Right lobe of liver (tissue), 6 donors: ENCODE data around the gene TNFSF13. TPM values are rescaled to one million over a fixed set of nuclear protein-coding genes. Genes with fewer than 3 reads are reported as not detected.

Experiments used
- ATAC-seq, 4 donors: fragments of 200-7000 bp; cut with Tn5 transposase; one replicate each; pipeline ENCODE4 v1.9.1; 2020; ENCODE audit warnings: mild to moderate bottlenecking in 4 of 4, moderate library complexity in 4 of 4
- DNase-seq, 3 donors: peaks; one replicate each; pipeline ENCODE4 v3.0.0-alpha.2; 2020
- H3K27ac ChIP-seq, 3 donors: fragments of 200-600 bp; one replicate each; pipeline ENCODE4 v1.8.0; 2022
- H3K27me3 ChIP-seq, 2 donors: fragments of 200-600 bp; one replicate each; pipeline ENCODE4 v1.8.0; 2022
- H3K36me3 ChIP-seq, 4 donors: fragments of 200-600 bp; sonication (generic) in 1 of 4; one replicate each; pipeline versions ENCODE4 v1.5.1 to v1.8.0; 2017 to 2022; ENCODE audit warnings: control low read depth in 1 of 4
- H3K4me1 ChIP-seq, 4 donors: fragments of 200-600 bp; sonication (generic) in 1 of 4; one replicate each; pipeline versions ENCODE4 v1.5.1 to v1.8.0; 2017 to 2022; ENCODE audit warnings: control low read depth in 1 of 4
- H3K4me3 ChIP-seq, 3 donors: fragments of 200-600 bp; one replicate each; pipeline ENCODE4 v1.8.0; 2022
- H3K9me3 ChIP-seq, 4 donors: fragments of 200-600 bp; sonication (generic) in 1 of 4; one replicate each; pipeline versions ENCODE4 v1.5.1 to v1.8.0; 2017 to 2022; ENCODE audit warnings: control low read depth in 1 of 4
- POLR2A ChIP-seq: fragments of 450-650 bp; IDR thresholded peaks from one replicate; pipeline ENCODE4 v1.6.1; 2017; ENCODE audit warnings: antibody characterized with exemption, mild to moderate bottlenecking
- whole genome bisulfite sequencing: methylation state at CpG from one replicate; pipeline ENCODE4 v1.1.6; 2018; ENCODE audit warnings: low coverage, low lambda C conversion rate; ENCODE audit not compliant: insufficient coverage; ENCODE audit errors: missing lambda C conversion rate; 5-methylcytosine and 5-hydroxymethylcytosine counted together
- intact Hi-C, 2 donors: fragments of 100-400 bp; cut with DNase I; formaldehyde crosslinking; loops; one replicate each; pipeline versions ENCODE4 v1.11.2 to v1.14.1; 2022
- total RNA-seq, 6 experiments: library from RNA; depleted of rRNA in 2 of 6; stranded (reverse); fragments of >200 nt in 2 of 6; fragmentation: NEBNext Ultra II Directional in 3 of 6; extraction: Animal tissue kit (Norgen Biotek cat#: 25700) in 3 of 6; gene quantifications; one replicate each; pipeline versions ENCODE4 v1.1.0 to v1.2.4, GENCODE V29; 2016 to 2023
- TF ChIP-seq, protein P1 (sequence below), 4 donors: fragments of 200-600 bp in 3 of 4; fragments of 450-650 bp in 1 of 4; IDR thresholded peaks; one replicate each; pipeline versions ENCODE4 v1.5.1 to v1.8.0; 2016 to 2022; ENCODE audit warnings: antibody characterized with exemption in 4 of 4, mild to moderate bottlenecking in 2 of 4
- donor health status: DM: no; HTN: yes; CAD: no.
- donor health status: DM: no; HTN: no; CAD: no.
- donor health status: DM: no; HTN: no; CAD: no.
- donor health status: DM: no; HTN: yes; CAD: no.
- donor health status: DM: no; HTN: yes; CAD: no.

TNFSF13 gene
- total RNA-seq, 6 experiments from 2014 or later: 4.3 to 13.0 (median 6.2) TPM

DNA sequence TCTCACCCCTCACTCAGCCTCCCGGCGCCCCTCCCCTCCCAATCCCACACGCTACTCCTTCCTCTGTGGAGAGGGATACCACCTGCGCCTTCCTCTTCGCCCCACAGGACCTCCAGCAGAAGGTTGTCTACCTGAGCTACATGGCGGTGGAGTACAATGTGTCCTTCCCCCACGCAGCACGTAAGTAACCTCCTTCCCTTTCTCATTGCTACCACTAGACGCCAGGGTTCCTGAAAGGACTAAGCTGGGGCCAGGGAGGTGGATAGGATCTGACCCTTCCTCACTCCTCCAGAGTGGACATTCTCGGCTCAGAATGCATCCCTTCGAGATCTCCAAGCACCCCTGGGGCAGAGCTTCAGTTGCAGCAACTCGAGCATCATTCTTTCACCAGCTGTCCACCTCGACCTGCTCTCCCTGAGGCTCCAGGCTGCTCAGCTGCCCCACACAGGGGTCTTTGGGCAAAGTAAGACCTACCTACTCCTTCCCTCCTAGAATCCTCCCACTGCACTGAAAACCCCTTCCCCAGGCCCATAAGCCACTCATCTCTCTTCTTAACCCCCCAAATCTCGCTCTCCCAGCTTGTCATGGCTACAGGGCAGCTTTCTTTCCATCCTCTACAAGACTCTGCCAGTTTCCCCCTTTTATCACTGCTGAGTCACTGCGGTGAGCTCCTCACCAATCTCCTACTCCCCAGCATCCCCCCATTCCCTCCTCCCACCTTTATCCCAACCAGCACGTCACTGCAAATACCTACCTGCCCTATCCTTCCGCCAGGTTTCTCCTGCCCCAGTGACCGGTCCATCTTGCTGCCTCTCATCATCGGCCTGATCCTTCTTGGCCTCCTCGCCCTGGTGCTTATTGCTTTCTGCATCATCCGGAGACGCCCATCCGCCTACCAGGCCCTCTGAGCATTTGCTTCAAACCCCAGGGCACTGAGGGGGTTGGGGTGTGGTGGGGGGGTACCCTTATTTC lies 22.3 kb downstream of the TNFSF13 start:
- Histone ChIP-seq H3K9me3 (no peaks in the 10 kb centered on the region), H3K27ac (peak overlapping the region; percentile 10 to 94 (median 74)), H3K36me3 (peaks cover 13 to 31% (median 25%) of the 10 kb centered on the region in 4 donors), H3K4me3 (peak overlapping the region; percentile 19 to 45 (median 37)), H3K4me1 (peaks cover 0 to 54% (median 21%) of the 10 kb centered on the region in 4 donors), H3K27me3 (no peaks in the 10 kb centered on the region)
- 73% methylated on average over 15 of the region's 23 CpGs for WGBS
- ATAC-seq: no peak
- intact Hi-C loops: no loop called here
- no peak for TF ChIP-seq POLR2A
- TF ChIP-seq, protein P1, sequence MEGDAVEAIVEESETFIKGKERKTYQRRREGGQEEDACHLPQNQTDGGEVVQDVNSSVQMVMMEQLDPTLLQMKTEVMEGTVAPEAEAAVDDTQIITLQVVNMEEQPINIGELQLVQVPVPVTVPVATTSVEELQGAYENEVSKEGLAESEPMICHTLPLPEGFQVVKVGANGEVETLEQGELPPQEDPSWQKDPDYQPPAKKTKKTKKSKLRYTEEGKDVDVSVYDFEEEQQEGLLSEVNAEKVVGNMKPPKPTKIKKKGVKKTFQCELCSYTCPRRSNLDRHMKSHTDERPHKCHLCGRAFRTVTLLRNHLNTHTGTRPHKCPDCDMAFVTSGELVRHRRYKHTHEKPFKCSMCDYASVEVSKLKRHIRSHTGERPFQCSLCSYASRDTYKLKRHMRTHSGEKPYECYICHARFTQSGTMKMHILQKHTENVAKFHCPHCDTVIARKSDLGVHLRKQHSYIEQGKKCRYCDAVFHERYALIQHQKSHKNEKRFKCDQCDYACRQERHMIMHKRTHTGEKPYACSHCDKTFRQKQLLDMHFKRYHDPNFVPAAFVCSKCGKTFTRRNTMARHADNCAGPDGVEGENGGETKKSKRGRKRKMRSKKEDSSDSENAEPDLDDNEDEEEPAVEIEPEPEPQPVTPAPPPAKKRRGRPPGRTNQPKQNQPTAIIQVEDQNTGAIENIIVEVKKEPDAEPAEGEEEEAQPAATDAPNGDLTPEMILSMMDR (IDR thresholded peaks at IDR 0.05): no peak
- DNase-seq: peak in 1 of 3 donors; percentile 46

DNA sequence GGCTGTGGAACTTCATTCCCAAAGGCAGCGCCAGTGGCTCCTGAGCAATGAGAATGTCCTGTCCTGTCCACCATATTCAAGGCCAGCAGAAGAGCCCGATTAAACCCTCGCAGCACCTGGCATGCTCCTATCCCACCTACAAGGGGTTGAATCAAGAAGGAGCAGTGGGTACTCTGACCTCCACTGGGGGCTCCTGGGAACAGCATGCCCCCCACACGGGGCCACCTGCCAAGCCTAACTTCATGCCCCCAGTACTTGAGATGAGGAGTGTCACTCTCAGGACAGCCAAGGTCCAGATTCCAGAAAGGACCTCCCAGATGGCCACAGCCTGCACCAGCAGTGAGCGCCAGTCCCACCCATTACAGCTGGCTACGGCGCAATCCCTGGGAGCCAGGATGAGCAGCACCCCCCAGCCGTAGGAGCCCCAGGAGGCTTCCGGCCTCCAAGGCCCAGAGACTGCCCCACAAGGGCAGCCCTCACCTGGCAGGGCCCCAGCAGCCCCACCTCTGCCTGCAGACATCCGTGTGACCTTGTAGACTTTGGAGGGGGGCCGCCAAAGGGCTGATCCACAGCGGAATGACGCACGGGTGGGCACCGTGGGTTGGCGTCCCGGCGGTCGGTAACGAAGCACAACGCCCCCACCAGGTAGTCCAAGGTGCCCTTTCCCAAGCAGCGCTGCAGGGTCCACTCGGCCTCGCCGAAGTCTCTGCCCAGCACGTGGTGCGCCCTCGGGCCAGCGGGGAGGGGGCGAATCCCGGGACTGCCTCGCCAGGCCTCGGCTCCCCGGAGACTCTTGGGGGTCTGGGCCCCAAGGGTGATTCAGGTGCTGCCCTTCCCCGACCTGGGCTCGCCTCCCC lies 24.1 kb downstream of the TNFSF13 start:
- H3K27ac ChIP-seq: peak overlapping the region; percentile 93 to 96 (median 96)
- peak overlapping the region; percentile 68 to 78 (median 76) for H3K4me3 ChIP-seq
- H3K4me1 ChIP-seq: peaks cover 0 to 37% (median 16%) of the 10 kb centered on the region in 4 donors
- no peaks in the 10 kb centered on the region for H3K27me3 ChIP-seq
- DNase-seq: peak in 1 of 3 donors; percentile 69
- H3K36me3 ChIP-seq: peaks cover 5 to 20% (median 9%) of the 10 kb centered on the region in 4 donors
- H3K9me3 ChIP-seq: no peaks in the 10 kb centered on the region
- 75% methylated on average over 6 of the region's 36 CpGs for WGBS
- no peak for ATAC-seq
- intact Hi-C loops: no loop called here
- TF ChIP-seq POLR2A: no peak
- TF ChIP-seq, protein P1 (IDR thresholded peaks at IDR 0.05): no peak

DNA sequence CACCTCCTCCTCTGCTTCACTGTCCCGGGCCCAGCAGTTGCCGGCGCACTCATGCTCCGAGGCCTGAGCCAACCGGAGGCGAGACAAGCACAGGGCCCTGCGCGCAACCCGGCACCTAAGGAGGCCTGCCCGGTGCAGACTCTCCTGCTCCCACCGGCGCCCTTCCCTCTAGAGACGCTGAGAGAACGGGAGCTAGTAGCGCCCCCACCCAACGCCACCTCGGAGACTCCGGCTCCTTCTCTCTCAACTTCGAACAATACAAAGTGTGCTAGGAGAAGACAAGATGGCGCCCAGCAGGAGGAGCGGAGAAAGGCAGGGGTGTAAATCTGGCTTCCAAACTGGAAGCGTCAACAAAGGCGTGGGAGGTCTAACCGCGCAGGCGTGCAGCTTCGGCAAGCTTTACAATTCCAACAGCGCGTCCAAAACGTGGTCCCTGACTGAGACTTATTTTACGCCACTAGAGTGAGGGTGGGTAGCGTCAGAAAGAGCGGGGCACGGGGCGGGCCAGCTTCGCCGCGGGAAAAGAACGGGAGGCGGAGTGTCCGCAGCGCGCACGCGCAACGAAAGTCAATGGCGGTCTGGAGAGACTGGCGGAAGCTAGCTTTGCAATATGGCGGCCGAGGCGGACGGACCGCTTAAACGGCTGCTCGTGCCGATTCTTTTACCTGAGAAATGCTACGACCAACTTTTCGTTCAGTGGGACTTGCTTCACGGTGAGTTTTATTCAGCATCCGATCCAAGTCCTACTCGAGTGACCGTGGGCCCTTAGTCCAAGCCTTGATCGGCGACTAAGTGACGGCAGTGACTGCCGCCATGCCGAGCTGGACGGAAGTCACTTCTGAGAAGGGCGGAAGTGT lies 24.9 kb downstream of the TNFSF13 start, which contains the start of gene MPDU1:
TSS of gene MPDU1 (plus strand) at position 600 of the 857 bp plus-strand sequence. CDS start at position 611, 11 bp downstream.
- peaks cover 0 to 34% (median 14%) of the 10 kb centered on the region in 4 donors for H3K4me1 ChIP-seq

More for the DNA sequence above, 24.9 kb downstream of the TNFSF13 start, which contains the start of gene MPDU1:
- H3K4me3 ChIP-seq: peak within 1 kb of the TSS; percentile 68 to 78 (median 76)
- H3K27me3 ChIP-seq: no peaks in the 10 kb centered on the region
- peak; percentile 74 to 84 (median 82) for ATAC-seq
- no peaks in the 10 kb centered on the region for H3K9me3 ChIP-seq
- H3K27ac ChIP-seq: peak within 1 kb of the TSS; percentile 93 to 96 (median 96)
- TF ChIP-seq, protein P1 (IDR thresholded peaks at IDR 0.05): no peak
- TF ChIP-seq POLR2A: peak; percentile 88
- intact Hi-C loops: no loop called here
- 4% methylated on average over 44 of the region's 69 CpGs for whole genome bisulfite sequencing
- peaks cover 0 to 14% (median 2%) of the 10 kb centered on the region in 4 donors for H3K36me3 ChIP-seq
- peak; percentile 97 to 98 (median 97) for DNase-seq
